ENCODE results near the gene PTH1R. TPM values are rescaled to one million over a fixed set of nuclear protein-coding genes. Genes with fewer than 3 reads are reported as not detected.

The PTH1R gene
- total RNA-seq, 1 donor from 2014 or later = 36.4 TPM

DNA sequence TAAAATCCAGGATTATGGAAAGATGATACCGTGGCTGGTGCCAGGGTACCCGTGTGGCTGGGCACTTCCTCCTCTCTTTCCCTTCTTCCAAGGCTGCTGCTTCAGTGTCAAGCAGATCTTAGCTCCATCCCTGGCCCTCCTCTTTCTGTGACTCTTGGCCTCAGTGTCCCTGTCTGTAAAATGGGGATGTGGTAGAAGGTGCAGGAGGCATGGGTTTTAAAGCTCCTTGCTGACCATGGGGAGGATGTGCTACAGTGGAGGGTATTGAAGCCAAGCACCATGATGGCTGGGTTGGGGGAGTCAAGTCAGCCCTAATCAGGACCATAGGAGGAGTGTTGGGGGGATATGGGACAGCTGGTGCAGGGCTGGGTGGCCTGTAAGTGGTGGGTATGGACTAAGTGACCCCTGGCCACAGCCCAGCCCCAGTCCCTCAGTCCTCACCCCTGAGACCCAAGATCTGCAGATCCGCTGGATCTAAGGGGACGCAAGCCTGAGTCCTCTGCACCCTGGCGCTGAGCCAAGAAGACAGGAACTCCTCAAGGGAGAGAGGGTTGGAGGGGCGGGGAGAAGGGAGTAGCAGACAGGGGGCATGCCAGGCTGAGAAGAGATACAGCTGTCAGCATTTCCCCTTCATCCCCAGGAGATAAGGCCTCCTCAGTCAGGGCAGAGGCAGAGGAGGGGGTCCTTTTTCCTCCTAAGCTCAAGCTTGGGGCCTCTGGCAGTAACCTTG lies 12.0 kb downstream of the PTH1R start:
- H3K27ac Mint-ChIP-seq = no peak overlapping the region
- peaks cover 45% of the 10 kb centered on the region for H3K4me1 Mint-ChIP-seq
- H3K27me3 Mint-ChIP-seq (ENCODE audit: low read depth) = peaks cover 44% of the 10 kb centered on the region
- TF ChIP-seq, protein P1, sequence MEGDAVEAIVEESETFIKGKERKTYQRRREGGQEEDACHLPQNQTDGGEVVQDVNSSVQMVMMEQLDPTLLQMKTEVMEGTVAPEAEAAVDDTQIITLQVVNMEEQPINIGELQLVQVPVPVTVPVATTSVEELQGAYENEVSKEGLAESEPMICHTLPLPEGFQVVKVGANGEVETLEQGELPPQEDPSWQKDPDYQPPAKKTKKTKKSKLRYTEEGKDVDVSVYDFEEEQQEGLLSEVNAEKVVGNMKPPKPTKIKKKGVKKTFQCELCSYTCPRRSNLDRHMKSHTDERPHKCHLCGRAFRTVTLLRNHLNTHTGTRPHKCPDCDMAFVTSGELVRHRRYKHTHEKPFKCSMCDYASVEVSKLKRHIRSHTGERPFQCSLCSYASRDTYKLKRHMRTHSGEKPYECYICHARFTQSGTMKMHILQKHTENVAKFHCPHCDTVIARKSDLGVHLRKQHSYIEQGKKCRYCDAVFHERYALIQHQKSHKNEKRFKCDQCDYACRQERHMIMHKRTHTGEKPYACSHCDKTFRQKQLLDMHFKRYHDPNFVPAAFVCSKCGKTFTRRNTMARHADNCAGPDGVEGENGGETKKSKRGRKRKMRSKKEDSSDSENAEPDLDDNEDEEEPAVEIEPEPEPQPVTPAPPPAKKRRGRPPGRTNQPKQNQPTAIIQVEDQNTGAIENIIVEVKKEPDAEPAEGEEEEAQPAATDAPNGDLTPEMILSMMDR (IDR thresholded peaks at IDR 0.05; ENCODE audit: unreplicated experiment) = no peak
- no peaks in the 10 kb centered on the region for H3K9me3 Mint-ChIP-seq
- peak in 1 of 2 experiments; percentile 65 for DNase-seq (ENCODE audit: low spot score in 2 of 2, unreplicated experiment in 2 of 2)
- H3K4me3 Mint-ChIP-seq = no peak overlapping the region
- H3K36me3 Mint-ChIP-seq = no peaks in the 10 kb centered on the region

DNA sequence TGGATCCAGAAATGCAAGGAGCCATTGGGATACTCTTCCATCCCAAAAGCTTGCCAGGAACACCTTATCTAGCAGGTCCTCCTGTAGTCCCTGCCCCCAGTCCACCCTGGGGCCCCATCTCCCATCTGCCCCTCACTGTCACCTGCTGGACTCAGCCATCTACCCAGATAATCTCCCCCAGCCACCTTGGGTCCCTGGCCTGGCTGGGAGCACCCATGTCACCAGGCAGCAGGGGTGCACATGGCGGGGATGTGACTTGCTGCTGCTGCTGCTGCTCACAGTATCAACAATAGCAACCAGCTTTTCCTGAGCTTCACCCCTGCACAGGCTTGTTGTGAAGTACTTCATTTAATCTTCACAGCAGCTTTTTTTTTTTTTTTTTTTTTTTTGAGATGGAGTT lies 12.6 kb downstream of the PTH1R start:
- Mint-ChIP-seq H3K9me3 (no peaks in the 10 kb centered on the region), H3K4me3 (no peak overlapping the region), H3K27ac (no peak overlapping the region), H3K27me3 (ENCODE audit: low read depth) (peaks cover 38% of the 10 kb centered on the region), H3K4me1 (peaks cover 39% of the 10 kb centered on the region), H3K36me3 (no peaks in the 10 kb centered on the region)
- TF ChIP-seq, protein P1 (IDR thresholded peaks at IDR 0.05; ENCODE audit: unreplicated experiment) = no peak
- no peak for DNase-seq (ENCODE audit: low spot score in 2 of 2, unreplicated experiment in 2 of 2)

DNA sequence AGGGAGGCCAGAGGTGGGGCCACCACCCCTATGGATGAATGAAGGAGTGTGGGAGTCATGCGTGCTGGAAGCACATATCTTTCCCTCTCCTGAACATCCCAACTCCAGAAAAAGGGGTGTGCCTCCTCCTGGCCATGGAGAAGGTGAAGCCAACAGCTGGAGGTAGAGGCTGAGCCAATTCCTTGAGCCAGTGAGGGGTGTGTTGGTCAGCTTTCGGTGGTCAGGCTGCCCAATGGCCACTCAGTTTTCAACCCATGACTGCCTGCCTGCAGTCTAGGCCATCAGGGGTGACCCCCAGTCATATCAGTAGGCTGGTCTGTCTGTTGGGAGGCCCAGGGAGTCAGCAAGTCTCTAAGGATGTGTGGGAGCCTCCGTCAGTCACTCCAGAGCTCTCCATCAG lies 13.6 kb downstream of the PTH1R start:
- Mint-ChIP-seq H3K36me3 (no peaks in the 10 kb centered on the region), H3K27me3 (ENCODE audit: low read depth) (peaks cover 29% of the 10 kb centered on the region), H3K9me3 (no peaks in the 10 kb centered on the region), H3K4me1 (peaks cover 32% of the 10 kb centered on the region), H3K27ac (no peak overlapping the region), H3K4me3 (no peak overlapping the region)
- TF ChIP-seq, protein P1 (IDR thresholded peaks at IDR 0.05; ENCODE audit: unreplicated experiment) = no peak
- no peak for DNase-seq (ENCODE audit: low spot score in 2 of 2, unreplicated experiment in 2 of 2)

DNA sequence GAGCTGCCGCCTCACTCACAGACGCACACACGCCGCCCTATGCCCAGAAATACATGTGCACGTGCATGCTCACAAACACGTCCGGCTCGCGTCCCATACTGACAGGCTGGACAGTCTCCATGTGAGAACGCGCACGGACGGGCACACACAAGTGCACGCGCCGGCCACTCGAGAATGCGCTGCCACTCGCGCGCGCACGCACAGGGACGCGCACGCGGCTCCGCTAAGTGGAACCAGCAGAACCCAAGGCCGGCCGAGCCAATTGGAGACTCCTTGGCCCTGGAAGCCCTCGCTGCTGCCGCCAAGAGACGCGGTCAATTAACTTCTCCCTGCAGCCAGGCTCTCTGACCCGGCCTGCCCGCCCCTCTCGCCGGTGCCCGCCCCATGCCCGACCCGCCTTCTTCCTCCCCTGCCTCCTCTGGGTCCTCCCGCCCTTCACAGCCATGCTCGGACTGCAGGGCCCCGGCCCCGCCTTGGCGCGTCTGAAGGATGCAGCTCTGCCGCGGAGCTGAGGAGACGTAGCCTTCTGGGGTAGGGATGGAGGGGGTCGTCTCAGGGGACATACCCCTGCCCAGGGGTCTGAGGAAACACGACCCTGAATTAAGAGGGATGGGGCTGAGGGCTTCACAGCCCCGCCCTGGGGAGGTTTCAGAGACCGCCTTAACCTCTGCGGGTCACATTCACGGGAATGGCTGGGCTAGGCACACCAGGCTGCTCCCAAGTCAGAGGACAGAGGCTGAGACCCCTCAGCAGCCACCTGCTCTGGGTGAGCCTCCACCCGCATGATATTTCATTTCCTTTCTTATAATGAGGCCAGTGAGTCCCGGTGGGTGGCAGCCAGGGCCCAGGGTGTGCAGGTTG lies 15.0 kb downstream of the PTH1R start:
- H3K4me3 Mint-ChIP-seq = peak overlapping the region; percentile 67
- TF ChIP-seq, protein P1 (IDR thresholded peaks at IDR 0.05; ENCODE audit: unreplicated experiment) = no peak
- H3K27ac Mint-ChIP-seq = no peak overlapping the region
- H3K4me1 Mint-ChIP-seq = peaks cover 32% of the 10 kb centered on the region
- no peak for DNase-seq (ENCODE audit: low spot score in 2 of 2, unreplicated experiment in 2 of 2)
- H3K27me3 Mint-ChIP-seq (ENCODE audit: low read depth) = peaks cover 29% of the 10 kb centered on the region
- H3K9me3 Mint-ChIP-seq = no peaks in the 10 kb centered on the region
- no peaks in the 10 kb centered on the region for H3K36me3 Mint-ChIP-seq

DNA sequence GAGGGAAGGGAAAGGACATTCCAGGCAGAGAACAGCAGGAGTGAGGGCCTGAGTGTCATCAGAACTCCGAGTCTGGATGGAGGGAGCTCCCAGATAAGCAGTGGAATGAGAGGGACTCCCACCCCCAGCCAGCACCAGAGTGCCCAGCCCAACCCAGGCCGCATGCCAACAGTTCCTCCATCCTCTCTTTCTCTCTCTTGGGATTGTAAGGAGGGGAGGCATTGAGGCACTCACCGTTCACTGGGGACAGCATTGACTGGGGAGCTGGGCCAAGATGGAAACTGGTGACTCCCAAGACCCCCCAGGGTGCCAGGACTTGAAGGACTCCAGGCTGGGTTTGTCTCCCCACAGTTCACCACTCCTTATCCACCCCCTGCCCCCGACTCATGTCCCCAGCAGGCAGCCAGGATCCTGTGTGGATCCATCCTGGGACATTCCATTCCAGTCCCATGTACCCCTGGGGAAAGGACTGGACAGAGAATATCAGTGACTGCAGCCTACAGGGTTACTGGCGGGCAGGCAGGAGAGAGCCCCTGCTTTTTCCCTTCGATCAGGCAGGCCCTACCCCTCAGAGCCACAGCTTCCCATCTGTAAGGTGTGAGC lies 15.7 kb downstream of the PTH1R start:
- H3K9me3 Mint-ChIP-seq = no peaks in the 10 kb centered on the region
- H3K4me3 Mint-ChIP-seq = peak overlapping the region; percentile 67
- peaks cover 29% of the 10 kb centered on the region for H3K4me1 Mint-ChIP-seq
- H3K27me3 Mint-ChIP-seq (ENCODE audit: low read depth) = peaks cover 29% of the 10 kb centered on the region
- no peak for DNase-seq (ENCODE audit: low spot score in 2 of 2, unreplicated experiment in 2 of 2)
- TF ChIP-seq, protein P1 (IDR thresholded peaks at IDR 0.05; ENCODE audit: unreplicated experiment) = no peak
- H3K36me3 Mint-ChIP-seq = no peaks in the 10 kb centered on the region
- no peak overlapping the region for H3K27ac Mint-ChIP-seq

All from mesothelial cell of epicardium (in vitro differentiated cells).